ENCODE measurements around the gene ISCA2. TPM values are rescaled to one million over a fixed set of nuclear protein-coding genes. Genes with fewer than 3 reads are reported as not detected.

ISCA2 gene
- total RNA-seq, 1 donor from 2014 or later, result 26.0 TPM

DNA sequence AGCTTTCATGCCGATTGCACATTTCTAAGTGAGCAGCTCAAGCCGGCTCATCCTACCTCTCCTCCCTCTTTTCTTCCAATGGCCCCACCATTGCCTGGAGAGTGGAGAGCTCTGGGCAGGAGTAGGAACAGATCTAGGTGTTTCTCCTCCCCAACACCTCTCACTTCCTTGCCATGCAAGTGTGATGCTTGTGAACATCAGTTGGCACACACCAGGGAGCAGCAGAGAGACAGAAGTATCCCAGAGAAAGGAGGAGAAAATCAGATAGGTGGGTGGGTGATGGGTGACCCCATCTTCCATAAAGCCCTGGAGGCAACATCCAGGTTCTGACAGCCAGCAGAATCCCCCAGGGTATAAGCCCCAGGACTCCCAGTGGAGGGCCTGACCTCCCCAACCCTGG is 28.2 kb upstream of the ISCA2 start:
- DNase-seq (ENCODE audit: extremely low spot score in 2 of 2), result no peak
- Histone ChIP-seq H3K4me1 (no peaks in the 10 kb centered on the region), H3K4me3 (no peak overlapping the region), H3K27me3 (no peaks in the 10 kb centered on the region), H3K36me3 (no peaks in the 10 kb centered on the region), H3K9me3 (no peaks in the 10 kb centered on the region), H3K27ac (no peak overlapping the region)
- intact Hi-C loops (cut with DNase I), result no loop called here
- TF ChIP-seq CTCF (IDR thresholded peaks at IDR 0.05) (no peak), POLR2A (IDR thresholded peaks at IDR 0.05) (no peak), POLR2AphosphoS5 (IDR thresholded peaks at IDR 0.05; ENCODE audit: insufficient read depth in 1 of 2, low read depth in 1 of 2) (no peak)

GRCh38 chr14:74468513-74468912 is 25.1 kb upstream of the ISCA2 start:
- Histone ChIP-seq H3K27me3 (no peaks in the 10 kb centered on the region), H3K9me3 (no peaks in the 10 kb centered on the region), H3K36me3 (peaks cover 0 to 11% of the 10 kb centered on the region in 2 donors), H3K4me1 (no peaks in the 10 kb centered on the region), H3K4me3 (no peak overlapping the region), H3K27ac (no peak overlapping the region)
- TF ChIP-seq POLR2A (IDR thresholded peaks at IDR 0.05) (no peak), POLR2AphosphoS5 (IDR thresholded peaks at IDR 0.05; ENCODE audit: insufficient read depth in 1 of 2, low read depth in 1 of 2) (no peak), CTCF (IDR thresholded peaks at IDR 0.05) (no peak)
- no peak for DNase-seq (ENCODE audit: extremely low spot score in 2 of 2)
- intact Hi-C loops (cut with DNase I), result no loop called here

DNA sequence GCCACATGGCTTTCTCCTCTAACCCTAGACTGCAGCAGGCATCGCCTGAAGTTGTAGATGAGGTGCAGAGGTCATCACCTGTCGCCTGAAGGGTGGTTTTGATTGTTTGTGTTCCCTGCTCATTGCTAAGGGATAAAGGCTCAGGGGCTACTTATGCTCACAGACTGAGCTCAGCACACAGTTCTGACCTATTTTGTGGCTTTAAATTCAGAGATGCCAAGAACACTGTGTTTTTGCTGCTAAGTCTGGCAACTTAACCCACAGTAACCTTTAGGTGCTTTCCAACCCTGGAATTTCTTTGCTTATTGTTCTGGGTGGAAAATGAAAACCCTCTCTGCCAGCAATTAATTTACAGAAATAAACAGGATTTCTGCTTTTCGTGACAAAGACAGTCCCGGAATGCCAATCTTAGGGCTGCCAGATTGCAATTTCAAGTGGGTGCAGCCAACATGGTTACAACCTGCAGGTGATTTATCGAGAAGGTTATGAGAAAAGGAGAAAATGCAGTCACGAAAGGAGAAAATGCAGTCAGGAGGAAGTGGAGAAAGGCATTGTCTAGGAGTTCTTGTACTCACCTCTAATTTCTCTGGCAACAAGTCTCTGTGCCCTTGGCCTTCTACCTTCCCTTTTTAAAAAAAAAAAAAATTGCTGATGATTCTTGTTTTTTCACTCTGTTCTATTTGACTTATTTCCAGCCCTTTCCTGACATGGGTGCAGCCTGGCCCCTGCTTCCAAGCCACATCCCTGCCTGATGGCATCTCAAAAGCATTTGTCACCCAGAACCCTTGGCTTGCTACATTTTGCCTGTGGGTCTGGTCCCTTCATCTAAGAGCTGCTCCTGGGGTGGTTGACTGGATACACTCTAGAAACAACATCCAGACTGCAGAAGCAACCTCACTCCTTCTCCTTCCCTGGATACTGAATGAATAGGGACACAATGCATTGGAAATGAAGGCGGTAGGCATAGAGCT is 23.7 kb upstream of the ISCA2 start:
- intact Hi-C loops (cut with DNase I), result no loop called here

GRCh38 chr14:74472601-74473000 is 21.0 kb upstream of the ISCA2 start:
- intact Hi-C loops (cut with DNase I), result loop anchor here (1.0 kb wide), 1 partner anchor 18 kb away; no protein-coding TSS in a partner anchor
- Histone ChIP-seq H3K9me3 (no peaks in the 10 kb centered on the region), H3K36me3 (peaks cover 0 to 24% of the 10 kb centered on the region in 2 donors), H3K27me3 (no peaks in the 10 kb centered on the region), H3K27ac (no peak overlapping the region), H3K4me3 (no peak overlapping the region), H3K4me1 (no peaks in the 10 kb centered on the region)
- DNase-seq (ENCODE audit: extremely low spot score in 2 of 2), result no peak
- TF ChIP-seq POLR2A (IDR thresholded peaks at IDR 0.05) (no peak), CTCF (IDR thresholded peaks at IDR 0.05) (no peak)

More for the DNA sequence above, 23.7 kb upstream of the ISCA2 start:
- Histone ChIP-seq H3K36me3 (peaks cover 0 to 19% of the 10 kb centered on the region in 2 donors), H3K4me1 (no peaks in the 10 kb centered on the region), H3K9me3 (no peaks in the 10 kb centered on the region), H3K4me3 (no peak overlapping the region), H3K27ac (no peak overlapping the region), H3K27me3 (no peaks in the 10 kb centered on the region)
- TF ChIP-seq POLR2A (IDR thresholded peaks at IDR 0.05) (no peak), CTCF (IDR thresholded peaks at IDR 0.05) (no peak), POLR2AphosphoS5 (IDR thresholded peaks at IDR 0.05; ENCODE audit: insufficient read depth in 1 of 2, low read depth in 1 of 2) (peak in 1 of 2 donors; percentile 56)
- no peak for DNase-seq (ENCODE audit: extremely low spot score in 2 of 2)

GRCh38 chr14:74474376-74474775 is 19.2 kb upstream of the ISCA2 start:
- no peaks in the 10 kb centered on the region for H3K4me1 ChIP-seq
- H3K4me3 ChIP-seq, result no peak overlapping the region
- H3K9me3 ChIP-seq, result no peaks in the 10 kb centered on the region
- no peak overlapping the region for H3K27ac ChIP-seq
- no peak for DNase-seq (ENCODE audit: extremely low spot score in 2 of 2)
- intact Hi-C loops (cut with DNase I), result no loop called here
- no peak for TF ChIP-seq POLR2A (IDR thresholded peaks at IDR 0.05)
- TF ChIP-seq CTCF (IDR thresholded peaks at IDR 0.05), result no peak
- TF ChIP-seq POLR2AphosphoS5 (IDR thresholded peaks at IDR 0.05; ENCODE audit: insufficient read depth in 1 of 2, low read depth in 1 of 2), result no peak
- H3K36me3 ChIP-seq, result peaks cover 0 to 29% of the 10 kb centered on the region in 2 donors
- H3K27me3 ChIP-seq, result no peaks in the 10 kb centered on the region

Data from vagina (tissue), 2 donors.